Muscle layer of duodenum (tissue), 2 donors: Measurements from ENCODE around the gene PPTC7.
A peak's percentile ranks its signal among the peaks of the same experiment; 100 is the strongest.
"Not testable (repeated sequence)": the region's sequence is repeated elsewhere in the genome, so short reads cannot be mapped to it uniquely, and the experiment has no call there.

Experiments used
- H3K27ac ChIP-seq: one replicate; pipeline ENCODE4 v1.7.0; 2013; ENCODE audit warnings: mild to moderate bottlenecking, low read length
- H3K27me3 ChIP-seq: one replicate; pipeline ENCODE4 v1.7.0; 2013; ENCODE audit warnings: low read depth, mild to moderate bottlenecking, control low read depth, low read length
- H3K36me3 ChIP-seq, 2 donors: one replicate each; pipeline ENCODE4 v1.7.0; 2013; ENCODE audit warnings: low read length in 2 of 2, control low read depth in 1 of 2, mild to moderate bottlenecking in 1 of 2; ENCODE audit not compliant: insufficient read depth in 2 of 2, control insufficient read depth in 1 of 2
- H3K4me1 ChIP-seq, 2 donors: one replicate each; pipeline ENCODE4 v1.7.0; 2013; ENCODE audit warnings: low read length in 2 of 2, mild to moderate bottlenecking in 2 of 2, control low read depth in 1 of 2, moderate library complexity in 1 of 2; ENCODE audit not compliant: insufficient read depth in 2 of 2, control insufficient read depth in 1 of 2
- H3K4me3 ChIP-seq, 2 donors: one replicate each; pipeline ENCODE4 v1.7.0; 2013; ENCODE audit warnings: low read length in 2 of 2, low read depth in 1 of 2, mild to moderate bottlenecking in 1 of 2
- H3K9me3 ChIP-seq, 2 donors: one replicate each; pipeline ENCODE4 v1.7.0; 2013; ENCODE audit warnings: low read length in 2 of 2, control low read depth in 1 of 2, mild to moderate bottlenecking in 1 of 2; ENCODE audit not compliant: control insufficient read depth in 1 of 2
- donor health status: healthy.

PPTC7 gene

GRCh38 chr12:110602085-110602814 is 19.1 kb upstream of the PPTC7 start:
- not testable (repeated sequence) for H3K9me3 ChIP-seq, H3K4me1 ChIP-seq, H3K27me3 ChIP-seq, H3K36me3 ChIP-seq, H3K4me3 ChIP-seq, H3K27ac ChIP-seq

- H3K27ac ChIP-seq, result no peak overlapping the region
- H3K9me3 ChIP-seq, result no peaks in the 10 kb centered on the region
- no peak overlapping the region for H3K4me3 ChIP-seq
- H3K36me3 ChIP-seq, result no peaks in the 10 kb centered on the region
- H3K4me1 ChIP-seq, result peaks cover 0 to 4% of the 10 kb centered on the region in 2 donors
- no peaks in the 10 kb centered on the region for H3K27me3 ChIP-seq
Observed at GRCh38 chr12:110600254-110600653, 17.1 kb upstream of the PPTC7 start.

GRCh38 chr12:110599334-110599733 is 16.2 kb upstream of the PPTC7 start:
- H3K36me3 ChIP-seq, result no peaks in the 10 kb centered on the region

GRCh38 chr12:110597885-110598284 is 14.8 kb upstream of the PPTC7 start:
- no peaks in the 10 kb centered on the region for H3K36me3 ChIP-seq
- no peak overlapping the region for H3K27ac ChIP-seq
- no peak overlapping the region for H3K4me3 ChIP-seq
- H3K27me3 ChIP-seq, result no peaks in the 10 kb centered on the region
- H3K4me1 ChIP-seq, result peaks cover 0 to 4% of the 10 kb centered on the region in 2 donors
- H3K9me3 ChIP-seq, result no peaks in the 10 kb centered on the region

More at GRCh38 chr12:110599334-110599733, 16.2 kb upstream of the PPTC7 start:
- peaks cover 0 to 4% of the 10 kb centered on the region in 2 donors for H3K4me1 ChIP-seq
- H3K27ac ChIP-seq, result no peak overlapping the region
- H3K9me3 ChIP-seq, result no peaks in the 10 kb centered on the region
- H3K4me3 ChIP-seq, result no peak overlapping the region
- no peaks in the 10 kb centered on the region for H3K27me3 ChIP-seq

GRCh38 chr12:110592919-110593318 is 9.8 kb upstream of the PPTC7 start:
- not testable (repeated sequence) for H3K4me3 ChIP-seq, H3K36me3 ChIP-seq, H3K27me3 ChIP-seq, H3K9me3 ChIP-seq, H3K27ac ChIP-seq
- H3K4me1 ChIP-seq, result peaks cover 9 to 12% of the 10 kb centered on the region in 2 donors

GRCh38 chr12:110592078-110592477 is 9.0 kb upstream of the PPTC7 start:
- H3K36me3 ChIP-seq, result no peaks in the 10 kb centered on the region
- H3K4me1 ChIP-seq, result peaks cover 9 to 12% of the 10 kb centered on the region in 2 donors
- no peak overlapping the region for H3K4me3 ChIP-seq
- no peaks in the 10 kb centered on the region for H3K27me3 ChIP-seq
- H3K9me3 ChIP-seq, result no peaks in the 10 kb centered on the region
- peak overlapping the region; percentile 64 for H3K27ac ChIP-seq

GRCh38 chr12:110591451-110592051 is 8.4 kb upstream of the PPTC7 start:
- Histone ChIP-seq H3K4me1 (peaks cover 9 to 12% of the 10 kb centered on the region in 2 donors), H3K27me3 (no peaks in the 10 kb centered on the region), H3K27ac (peak overlapping the region; percentile 64), H3K4me3 (no peak overlapping the region), H3K36me3 (no peaks in the 10 kb centered on the region), H3K9me3 (no peaks in the 10 kb centered on the region)

- no peaks in the 10 kb centered on the region for H3K27me3 ChIP-seq
- H3K36me3 ChIP-seq, result no peaks in the 10 kb centered on the region
- H3K4me3 ChIP-seq, result no peak overlapping the region
- peaks cover 9 to 12% of the 10 kb centered on the region in 2 donors for H3K4me1 ChIP-seq
- no peaks in the 10 kb centered on the region for H3K9me3 ChIP-seq
- H3K27ac ChIP-seq, result peak overlapping the region; percentile 64
Observed at GRCh38 chr12:110590806-110591326, 7.7 kb upstream of the PPTC7 start.

GRCh38 chr12:110590059-110590458 is 6.9 kb upstream of the PPTC7 start:
- Histone ChIP-seq H3K36me3 (no peaks in the 10 kb centered on the region), H3K9me3 (no peaks in the 10 kb centered on the region), H3K4me1 (peaks cover 12 to 14% of the 10 kb centered on the region in 2 donors), H3K27me3 (no peaks in the 10 kb centered on the region), H3K27ac (peak overlapping the region; percentile 64), H3K4me3 (no peak overlapping the region)

- H3K4me1 ChIP-seq, result peaks cover 25 to 30% of the 10 kb centered on the region in 2 donors
- not testable (repeated sequence) for H3K36me3 ChIP-seq, H3K4me3 ChIP-seq, H3K27me3 ChIP-seq, H3K9me3 ChIP-seq, H3K27ac ChIP-seq
Observed at GRCh38 chr12:110587102-110587501, 4.0 kb upstream of the PPTC7 start.

GRCh38 chr12:110585231-110585799 is 2.2 kb upstream of the PPTC7 start:
- Histone ChIP-seq H3K36me3 (no peaks in the 10 kb centered on the region), H3K4me3 (peak overlapping the region in 1 of 2 donors; percentile 9), H3K9me3 (no peaks in the 10 kb centered on the region), H3K27ac (peak overlapping the region; percentile 93), H3K4me1 (peaks cover 13 to 31% of the 10 kb centered on the region in 2 donors), H3K27me3 (no peaks in the 10 kb centered on the region)
